Measurements from ENCODE around the gene EHD4. TPM values are rescaled to one million over a fixed set of nuclear protein-coding genes. Genes with fewer than 3 reads are reported as not detected.

EHD4 gene
- total and polyA plus RNA-seq, 2 donors (not counting 3 experiments of a cell fraction or from before 2014, with no cell fraction given), result 96.7 to 128 TPM

GRCh38 chr15:41882689-41883483 lies 89.5 kb downstream of the EHD4 start:
- TF ChIP-seq GATA2 (IDR thresholded peaks at IDR 0.05; ENCODE audit: insufficient read depth, insufficient read length, low read depth, low read length) (no peak), JUN (IDR thresholded peaks at IDR 0.05; ENCODE audit: borderline replicate concordance, insufficient read depth, insufficient read length, low read depth) (no peak), MYC (IDR thresholded peaks at IDR 0.05; ENCODE audit: low read depth, low read length) (no peak), POLR2AphosphoS5 (IDR thresholded peaks at IDR 0.05; ENCODE audit: insufficient read depth, low read depth, low read length) (no peak), CTCF (IDR thresholded peaks at IDR 0.05; ENCODE audit: extremely low read depth in 1 of 2, insufficient read depth in 1 of 2, low read depth in 1 of 2, low read length in 2 of 2) (no peak), FOS (IDR thresholded peaks at IDR 0.05; ENCODE audit: borderline replicate concordance, insufficient read depth, low read length) (no peak), MAX (IDR thresholded peaks at IDR 0.05; ENCODE audit: insufficient read depth, insufficient read length) (no peak), EZH2 (IDR thresholded peaks at IDR 0.05; ENCODE audit: borderline replicate concordance, low read depth, low read length, severe bottlenecking) (no peak)

More at GRCh38 chr15:41882689-41883483, 89.5 kb downstream of the EHD4 start:
- Histone ChIP-seq H2AFZ (ENCODE audit: low read depth, low read length) (no peak overlapping the region), H3K4me1 (ENCODE audit: control insufficient read depth, extremely low read depth, insufficient read depth, low read length) (no peaks in the 10 kb centered on the region), H3K27me3 (ENCODE audit: control insufficient read depth in 2 of 2, insufficient read depth in 2 of 2, low read length in 2 of 2) (no peaks in the 10 kb centered on the region), H3K9me1 (replicated peaks; ENCODE audit: control insufficient read depth, extremely low read depth, insufficient read depth, low read length) (no peaks in the 10 kb centered on the region), H3K4me3 (replicated peaks in 1 of 3; ENCODE audit: insufficient read depth in 1 of 3, low read depth in 1 of 3, low read length in 3 of 3) (no peak overlapping the region), H3K27ac (ENCODE audit: insufficient read depth, low read depth, low read length) (no peak overlapping the region), H3K4me2 (ENCODE audit: insufficient read depth, low read length) (no peak overlapping the region), H3K36me3 (ENCODE audit: control insufficient read depth in 2 of 2, extremely low read depth in 1 of 2, insufficient read depth in 2 of 2, low read length in 2 of 2) (peaks cover 5 to 37% of the 10 kb centered on the region in 2 experiments), H3K9ac (replicated peaks; ENCODE audit: extremely low read depth, insufficient read depth, low read length) (no peak overlapping the region), H3K79me2 (ENCODE audit: control insufficient read depth, insufficient read depth, low read length) (no peaks in the 10 kb centered on the region), H4K20me1 (replicated peaks; ENCODE audit: control insufficient read depth, extremely low read depth, insufficient read depth, low read length) (no peaks in the 10 kb centered on the region), H3K9me3 (replicated peaks; ENCODE audit: control insufficient read depth, insufficient read depth, low read length) (no peaks in the 10 kb centered on the region)
- CTCF ChIA-PET, result no interaction called here
- DNase-seq (ENCODE audit: low read depth, low spot score) (no peak), FAIRE-seq (no peak)
- intact Hi-C loops (cut with micrococcal nuclease), result no loop called here
- POLR2A ChIA-PET, result no interaction called here
- BruUV-seq (replicated peaks), result no TSS peak
- dilution Hi-C loops (cut with MboI; ENCODE audit: extremely low pct_ligation_motif_present, low sequenced_read_pairs), result no loop called here
